ENCODE results near the gene TOX4.

TOX4 gene

DNA sequence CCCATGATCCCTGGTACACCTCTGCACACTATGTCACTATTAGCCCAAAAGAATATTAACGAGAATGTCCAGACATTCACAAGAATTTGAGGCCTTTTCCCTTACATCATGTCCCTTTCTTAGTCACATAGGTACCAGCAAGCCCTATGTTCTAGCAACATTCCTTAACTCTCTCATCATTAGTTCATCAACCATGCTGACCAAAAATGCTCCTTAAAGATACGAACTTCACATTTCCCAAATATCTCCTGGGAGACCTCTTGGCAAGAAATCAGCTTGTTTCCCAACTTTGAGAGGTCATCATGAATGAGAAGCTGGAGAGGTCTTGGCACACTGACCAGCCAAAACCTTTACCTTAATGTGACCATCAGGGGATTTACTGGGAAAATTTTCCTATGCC is 44.5 kb downstream of the TOX4 start:
- TF ChIP-seq, protein P1, sequence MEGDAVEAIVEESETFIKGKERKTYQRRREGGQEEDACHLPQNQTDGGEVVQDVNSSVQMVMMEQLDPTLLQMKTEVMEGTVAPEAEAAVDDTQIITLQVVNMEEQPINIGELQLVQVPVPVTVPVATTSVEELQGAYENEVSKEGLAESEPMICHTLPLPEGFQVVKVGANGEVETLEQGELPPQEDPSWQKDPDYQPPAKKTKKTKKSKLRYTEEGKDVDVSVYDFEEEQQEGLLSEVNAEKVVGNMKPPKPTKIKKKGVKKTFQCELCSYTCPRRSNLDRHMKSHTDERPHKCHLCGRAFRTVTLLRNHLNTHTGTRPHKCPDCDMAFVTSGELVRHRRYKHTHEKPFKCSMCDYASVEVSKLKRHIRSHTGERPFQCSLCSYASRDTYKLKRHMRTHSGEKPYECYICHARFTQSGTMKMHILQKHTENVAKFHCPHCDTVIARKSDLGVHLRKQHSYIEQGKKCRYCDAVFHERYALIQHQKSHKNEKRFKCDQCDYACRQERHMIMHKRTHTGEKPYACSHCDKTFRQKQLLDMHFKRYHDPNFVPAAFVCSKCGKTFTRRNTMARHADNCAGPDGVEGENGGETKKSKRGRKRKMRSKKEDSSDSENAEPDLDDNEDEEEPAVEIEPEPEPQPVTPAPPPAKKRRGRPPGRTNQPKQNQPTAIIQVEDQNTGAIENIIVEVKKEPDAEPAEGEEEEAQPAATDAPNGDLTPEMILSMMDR (IDR thresholded peaks at IDR 0.05; ENCODE audit: low read depth, low read length) = no peak
- no peak for DNase-seq
- no peaks in the 10 kb centered on the region for H3K4me1 ChIP-seq

DNA sequence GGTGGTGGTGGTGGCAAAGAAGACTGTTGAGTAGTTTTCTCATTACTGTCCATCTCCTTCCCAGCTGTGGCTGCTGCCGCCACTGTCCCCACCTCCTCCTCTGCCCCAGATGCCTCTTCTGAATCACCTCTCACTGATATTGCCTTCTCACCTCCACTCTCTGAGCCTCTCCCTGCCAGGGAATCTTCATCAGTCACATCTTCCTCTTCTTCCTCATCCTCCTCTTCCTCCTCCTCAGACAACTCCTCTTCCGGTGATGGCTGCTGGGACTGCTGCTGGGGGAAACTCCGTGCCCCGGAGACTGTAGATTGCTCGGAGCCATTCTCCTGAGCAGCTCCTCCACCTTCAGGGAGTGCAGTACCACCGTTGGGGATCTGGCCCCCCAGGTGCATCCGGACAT is 46.2 kb downstream of the TOX4 start:
- DNase-seq = no peak
- Histone ChIP-seq H3K36me3 (no peaks in the 10 kb centered on the region), H3K9me3 (no peaks in the 10 kb centered on the region), H3K4me3 (ENCODE audit: low read depth, low read length) (no peak overlapping the region), H3K4me1 (no peaks in the 10 kb centered on the region), H3K27me3 (no peaks in the 10 kb centered on the region)
- TF ChIP-seq, protein P1 (IDR thresholded peaks at IDR 0.05; ENCODE audit: low read depth, low read length) = no peak

More for the DNA sequence above, 44.5 kb downstream of the TOX4 start:
- Histone ChIP-seq H3K27me3 (no peaks in the 10 kb centered on the region), H3K36me3 (no peaks in the 10 kb centered on the region), H3K4me3 (ENCODE audit: low read depth, low read length) (no peak overlapping the region), H3K9me3 (no peaks in the 10 kb centered on the region)

DNA sequence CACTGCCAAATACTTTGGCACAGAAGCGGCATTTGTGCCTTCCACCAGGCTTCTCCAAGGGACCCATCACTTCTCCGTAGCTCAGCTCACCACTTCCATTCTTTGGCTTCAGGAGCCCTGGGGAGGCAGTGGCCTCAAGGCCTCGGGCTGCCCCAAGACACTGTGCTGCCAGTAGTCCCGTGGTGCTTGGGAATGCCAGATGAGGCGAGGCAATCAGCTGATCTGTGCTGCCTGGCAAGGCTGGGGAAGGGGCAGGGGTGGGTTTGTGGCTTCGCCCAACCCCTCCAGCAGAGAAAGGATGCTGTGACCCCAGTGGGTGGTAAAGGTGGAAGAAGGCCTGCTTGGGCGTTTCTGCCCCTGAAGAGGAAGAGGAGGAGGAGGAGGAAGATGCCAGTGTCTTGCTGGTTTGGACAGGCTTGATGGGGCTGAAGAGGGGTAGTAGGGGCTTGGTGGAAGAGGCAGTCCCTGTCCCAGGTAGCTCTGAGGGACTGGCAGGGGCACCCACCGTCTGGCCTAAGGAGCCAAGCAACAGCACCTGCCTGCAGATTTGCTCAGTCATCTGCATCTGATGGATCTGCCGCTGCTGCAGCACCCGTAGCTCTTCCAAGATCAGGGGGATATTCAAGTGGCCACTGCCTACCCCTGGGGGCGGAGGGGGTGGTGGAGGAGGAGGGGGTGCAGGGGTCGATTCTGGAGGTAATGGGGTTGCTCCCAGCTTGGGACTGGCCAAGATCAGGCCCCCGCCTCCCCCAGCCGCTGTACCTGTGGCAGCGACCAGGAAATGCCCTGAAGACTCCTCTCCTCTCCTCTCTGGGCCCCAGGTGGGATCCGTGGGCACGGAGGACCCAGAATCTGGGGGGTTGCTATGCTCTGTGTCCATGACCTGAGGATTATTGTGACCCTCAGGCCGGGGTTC is 47.8 kb downstream of the TOX4 start:
- no peaks in the 10 kb centered on the region for H3K27me3 ChIP-seq
- peak overlapping the region; percentile 76 for H3K4me3 ChIP-seq (ENCODE audit: low read depth, low read length)
- DNase-seq = no peak
- H3K4me1 ChIP-seq = no peaks in the 10 kb centered on the region
- no peaks in the 10 kb centered on the region for H3K36me3 ChIP-seq
- TF ChIP-seq, protein P1 (IDR thresholded peaks at IDR 0.05; ENCODE audit: low read depth, low read length) = no peak
- no peaks in the 10 kb centered on the region for H3K9me3 ChIP-seq

DNA sequence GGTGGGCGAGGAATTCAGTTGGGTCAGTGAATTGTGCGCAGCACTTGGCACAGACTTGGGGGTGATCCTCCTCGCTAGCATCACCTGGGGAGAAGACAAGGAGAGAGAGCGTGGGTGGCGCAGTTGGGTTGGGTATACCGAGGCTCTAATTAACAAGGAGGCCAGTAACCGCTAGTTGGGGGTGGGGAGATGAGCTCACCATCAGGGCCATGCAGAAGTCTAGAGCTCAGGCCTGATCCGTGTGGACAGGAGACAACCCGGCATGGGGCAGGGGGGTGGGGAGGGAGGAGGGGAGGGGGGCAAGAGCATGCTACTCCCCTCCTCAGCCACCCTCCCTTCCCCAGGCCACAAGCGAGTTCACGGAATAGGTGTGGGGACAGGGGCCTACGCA is 48.6 kb downstream of the TOX4 start:
- DNase-seq = no peak
- H3K27me3 ChIP-seq = peaks cover 3% of the 10 kb centered on the region; the same call in 1 of the 2 replicates

DNA sequence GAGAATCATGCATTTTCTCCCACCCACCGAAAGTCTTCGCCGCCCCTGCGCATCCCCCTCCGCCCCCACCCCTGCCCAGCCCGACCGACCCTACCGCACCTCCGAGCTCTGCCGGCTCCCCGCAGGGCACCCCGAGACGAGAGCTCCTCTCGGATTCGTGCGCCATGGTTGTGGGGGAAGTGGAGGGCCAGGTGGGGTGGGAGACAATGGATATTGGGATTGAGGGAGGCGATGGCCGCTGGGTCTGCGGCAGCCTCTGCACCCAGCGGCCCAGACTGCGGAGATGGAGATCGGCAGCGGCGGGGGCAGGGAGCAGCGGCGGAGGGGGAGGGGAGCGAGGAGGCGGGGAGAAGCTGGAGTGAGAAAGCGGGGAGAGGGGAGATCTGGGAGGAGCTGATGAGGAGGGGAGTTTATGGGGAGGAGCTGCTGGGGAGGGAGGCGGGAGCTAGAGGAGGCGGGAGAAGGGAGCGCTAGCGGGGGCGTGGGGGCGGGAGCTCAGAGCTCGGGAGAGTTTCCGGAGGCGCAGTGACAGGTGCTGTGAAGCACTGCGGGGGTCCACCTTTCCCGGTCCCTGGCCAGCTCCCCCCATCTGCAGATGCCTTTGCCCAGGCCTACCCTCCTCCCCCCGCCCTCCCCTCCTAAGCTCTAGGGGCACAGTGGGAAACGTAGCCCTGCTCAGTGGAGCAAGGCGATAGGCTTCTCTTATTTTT is 49.1 kb downstream of the TOX4 start, which contains the start of gene SALL2:
SALL2 (minus strand) TSS at position 385 of the 710 bp plus-strand sequence; CDS start at position 166, 219 bp downstream.
- peak; percentile 88 for DNase-seq
- no peaks in the 10 kb centered on the region for H3K36me3 ChIP-seq
- no peaks in the 10 kb centered on the region for H3K4me1 ChIP-seq
- H3K27me3 ChIP-seq = peaks cover 8% of the 10 kb centered on the region; the same call in 1 of the 2 replicates
- TF ChIP-seq, protein P1 (IDR thresholded peaks at IDR 0.05; ENCODE audit: low read depth, low read length) = no peak
- no peaks in the 10 kb centered on the region for H3K9me3 ChIP-seq
- peak within 1 kb of the TSS; percentile 76 for H3K4me3 ChIP-seq (ENCODE audit: low read depth, low read length)

More for the DNA sequence above, 48.6 kb downstream of the TOX4 start:
- no peaks in the 10 kb centered on the region for H3K4me1 ChIP-seq
- H3K9me3 ChIP-seq = no peaks in the 10 kb centered on the region
- no peaks in the 10 kb centered on the region for H3K36me3 ChIP-seq
- peak overlapping the region; percentile 76 for H3K4me3 ChIP-seq (ENCODE audit: low read depth, low read length)
- TF ChIP-seq, protein P1 (IDR thresholded peaks at IDR 0.05; ENCODE audit: low read depth, low read length) = no peak

Measured in BE2C (cell line).